ENCODE data around the gene PADI4. TPM values are rescaled to one million over a fixed set of nuclear protein-coding genes. Genes with fewer than 3 reads are reported as not detected.
A peak's percentile ranks its signal among the peaks of the same experiment; 100 is the strongest.

Gene PADI4
- total RNA-seq, 2 donors from 2014 or later: not detected

GRCh38 chr1:17330856-17331255 lies 22.9 kb downstream of the PADI4 start:
- TF ChIP-seq POLR2A (IDR thresholded peaks at IDR 0.05) (no peak), CTCF (IDR thresholded peaks at IDR 0.05) (no peak)
- Histone ChIP-seq H3K4me3 (no peak overlapping the region), H3K27me3 (no peaks in the 10 kb centered on the region), H3K36me3 (replicated peaks in 1 of 2; ENCODE audit: insufficient read depth in 1 of 2, low read depth in 2 of 2) (no peaks in the 10 kb centered on the region), H3K4me1 (no peaks in the 10 kb centered on the region), H3K27ac (no peak overlapping the region), H3K9me3 (no peaks in the 10 kb centered on the region)
- DNase-seq (no peak), ATAC-seq (no peak)
- intact Hi-C loops (cut with DNase I): loop anchor here (10.0 kb wide), 2 partner anchors 206 to 266 kb away; no protein-coding TSS in a partner anchor
- 80% methylated on average over 7 of the region's 7 CpGs; no CpG with 5 or more reads in 1 of the 2 donors for WGBS, 2 donors

- intact Hi-C loops (cut with DNase I): loop anchor here (10.0 kb wide), 2 partner anchors 208 to 268 kb away; no protein-coding TSS in a partner anchor
- Histone ChIP-seq H3K9me3 (no peaks in the 10 kb centered on the region), H3K27ac (no peak overlapping the region), H3K4me1 (no peaks in the 10 kb centered on the region), H3K36me3 (replicated peaks in 1 of 2; ENCODE audit: insufficient read depth in 1 of 2, low read depth in 2 of 2) (no peaks in the 10 kb centered on the region), H3K27me3 (no peaks in the 10 kb centered on the region), H3K4me3 (no peak overlapping the region)
- ATAC-seq: no peak
- WGBS, 2 donors: 81 to 85% methylated on average over 5 to 8 of the region's 8 CpGs
- DNase-seq: no peak
- TF ChIP-seq POLR2A (IDR thresholded peaks at IDR 0.05): no peak
- TF ChIP-seq CTCF (IDR thresholded peaks at IDR 0.05): no peak
Measured at GRCh38 chr1:17333081-17333480, 25.1 kb downstream of the PADI4 start.

GRCh38 chr1:17335821-17336710 lies 28.1 kb downstream of the PADI4 start:
- Histone ChIP-seq H3K36me3 (replicated peaks in 1 of 2; ENCODE audit: insufficient read depth in 1 of 2, low read depth in 2 of 2) (no peaks in the 10 kb centered on the region), H3K27me3 (no peaks in the 10 kb centered on the region), H3K4me3 (no peak overlapping the region), H3K9me3 (no peaks in the 10 kb centered on the region), H3K4me1 (no peaks in the 10 kb centered on the region), H3K27ac (no peak overlapping the region)
- ATAC-seq: peak; percentile 70
- intact Hi-C loops (cut with DNase I): loop anchor here (10.0 kb wide), 2 partner anchors 211 to 271 kb away; no protein-coding TSS in a partner anchor
- TF ChIP-seq POLR2A (IDR thresholded peaks at IDR 0.05) (no peak), CTCF (IDR thresholded peaks at IDR 0.05) (peak; percentile 63 to 89 (median 76))
- peak; percentile 69 to 80 (median 75) for DNase-seq
- WGBS, 2 donors: 21 to 26% methylated on average over 12 to 20 of the region's 20 CpGs

- no peaks in the 10 kb centered on the region for H3K9me3 ChIP-seq
- H3K4me3 ChIP-seq: no peak overlapping the region
- H3K36me3 ChIP-seq (replicated peaks in 1 of 2; ENCODE audit: insufficient read depth in 1 of 2, low read depth in 2 of 2): no peaks in the 10 kb centered on the region
- DNase-seq (no peak), ATAC-seq (no peak)
- no peaks in the 10 kb centered on the region for H3K4me1 ChIP-seq
- no peak overlapping the region for H3K27ac ChIP-seq
- H3K27me3 ChIP-seq: no peaks in the 10 kb centered on the region
- WGBS, 2 donors: 55 to 61% methylated on average over 14 to 15 of the region's 15 CpGs
- TF ChIP-seq CTCF (IDR thresholded peaks at IDR 0.05) (no peak), POLR2A (IDR thresholded peaks at IDR 0.05) (no peak)
- intact Hi-C loops (cut with DNase I): loop anchor here (10.0 kb wide), 2 partner anchors 214 to 274 kb away; no protein-coding TSS in a partner anchor
Measured at GRCh38 chr1:17338706-17339493, 30.9 kb downstream of the PADI4 start.
